Suprapubic skin (tissue), 4 donors: ENCODE results near the gene SLC47A2.

ENCODE experiments used
- EP300 ChIP-seq: sonication (generic); formaldehyde crosslinking; IDR thresholded peaks from one replicate; pipeline ENCODE4 v1.6.1; 2017; ENCODE audit warnings: antibody characterized with exemption
- POLR2A ChIP-seq, 2 donors: fragments of 450-650 bp; IDR thresholded peaks; one replicate each; pipeline ENCODE4 v1.6.1; 2017; ENCODE audit warnings: antibody characterized with exemption in 2 of 2, mild to moderate bottlenecking in 2 of 2, moderate library complexity in 2 of 2
- POLR2AphosphoS5 ChIP-seq, 3 donors: sonication (generic); formaldehyde crosslinking; IDR thresholded peaks; one replicate each; pipeline ENCODE4 v1.6.1; 2017; ENCODE audit warnings: antibody characterized with exemption in 3 of 3
- TF ChIP-seq, protein P1 (sequence below), 2 donors: fragments of 200-600 bp in 1 of 2; fragments of 450-650 bp in 1 of 2; sonication (generic) in 1 of 2; IDR thresholded peaks; one replicate each; pipeline ENCODE4 v1.5.1; 2016 to 2019; ENCODE audit warnings: antibody characterized with exemption in 2 of 2, mild to moderate bottlenecking in 1 of 2, moderate library complexity in 1 of 2

DNA sequence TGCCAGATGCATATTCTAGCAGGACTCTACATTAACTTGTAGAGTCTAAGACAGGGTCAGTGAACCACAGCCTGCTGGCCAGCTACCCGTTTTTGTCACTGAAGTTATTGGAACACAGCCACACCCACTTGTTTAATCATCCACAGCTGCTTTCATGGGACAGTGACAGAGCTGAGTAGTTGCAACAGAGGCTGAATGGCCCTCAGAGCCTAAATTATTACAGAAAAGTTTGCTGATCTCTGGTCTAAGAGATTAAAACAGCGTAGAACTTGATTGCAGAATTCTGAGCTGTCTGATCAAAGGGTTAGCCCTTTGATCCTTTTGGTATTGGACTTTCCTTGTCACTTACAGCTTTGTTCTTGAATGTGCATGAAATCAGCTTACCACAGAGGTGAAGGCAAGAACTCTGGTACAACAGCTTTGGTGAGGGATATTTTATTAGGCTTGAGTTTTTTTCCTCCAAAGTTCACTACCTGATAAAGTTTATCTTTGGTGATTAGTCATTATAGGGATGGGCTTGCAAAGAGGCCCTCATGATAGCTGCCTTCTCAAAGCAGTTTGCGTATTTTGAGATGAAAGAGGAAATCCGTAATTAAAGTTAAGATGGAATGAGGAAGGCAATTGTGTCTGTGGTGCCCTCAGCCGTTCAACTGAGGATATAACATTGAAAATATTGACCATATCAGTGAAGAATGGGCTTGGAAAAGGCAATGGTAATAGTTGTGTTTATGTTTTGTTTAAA is 44.2 kb downstream of the SLC47A2 start:
- TF ChIP-seq EP300 (no peak), POLR2A (IDR thresholded peaks at IDR 0.05) (no peak), POLR2AphosphoS5 (IDR thresholded peaks at IDR 0.05) (no peak)
- TF ChIP-seq, protein P1, sequence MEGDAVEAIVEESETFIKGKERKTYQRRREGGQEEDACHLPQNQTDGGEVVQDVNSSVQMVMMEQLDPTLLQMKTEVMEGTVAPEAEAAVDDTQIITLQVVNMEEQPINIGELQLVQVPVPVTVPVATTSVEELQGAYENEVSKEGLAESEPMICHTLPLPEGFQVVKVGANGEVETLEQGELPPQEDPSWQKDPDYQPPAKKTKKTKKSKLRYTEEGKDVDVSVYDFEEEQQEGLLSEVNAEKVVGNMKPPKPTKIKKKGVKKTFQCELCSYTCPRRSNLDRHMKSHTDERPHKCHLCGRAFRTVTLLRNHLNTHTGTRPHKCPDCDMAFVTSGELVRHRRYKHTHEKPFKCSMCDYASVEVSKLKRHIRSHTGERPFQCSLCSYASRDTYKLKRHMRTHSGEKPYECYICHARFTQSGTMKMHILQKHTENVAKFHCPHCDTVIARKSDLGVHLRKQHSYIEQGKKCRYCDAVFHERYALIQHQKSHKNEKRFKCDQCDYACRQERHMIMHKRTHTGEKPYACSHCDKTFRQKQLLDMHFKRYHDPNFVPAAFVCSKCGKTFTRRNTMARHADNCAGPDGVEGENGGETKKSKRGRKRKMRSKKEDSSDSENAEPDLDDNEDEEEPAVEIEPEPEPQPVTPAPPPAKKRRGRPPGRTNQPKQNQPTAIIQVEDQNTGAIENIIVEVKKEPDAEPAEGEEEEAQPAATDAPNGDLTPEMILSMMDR (IDR thresholded peaks at IDR 0.05): no peak
